GM10248 (cell line): ENCODE data around the gene PLEKHA5.

Source experiments
- CTCF ChIA-PET: fragments of 300-600 bp; sonication (Branson Sonifier 250); formaldehyde crosslinking; extraction: SDS; loops from one replicate; lab custom pipeline; 2021; ENCODE audit warnings: antibody characterized with exemption; lab: Yijun Ruan, JAX
- POLR2A ChIA-PET: fragments of 350-650 bp; sonication (Branson Sonifier 250); formaldehyde crosslinking; extraction: SDS; loops from one replicate; lab custom pipeline; 2020; ENCODE audit warnings: antibody characterized with exemption; lab: Yijun Ruan, JAX
- DNase-seq: peaks from one replicate; pipeline ENCODE4 v3.0.0; 2012; ENCODE audit errors: extremely low spot score
- TF ChIP-seq, protein P1 (sequence below): IDR thresholded peaks from 2 replicates; pipeline ENCODE4 v1.5.1; 2012; ENCODE audit warnings: mild to moderate bottlenecking, low read depth; ENCODE audit errors: extremely low read depth, missing control alignments, control extremely low read depth

Gene PLEKHA5

DNA sequence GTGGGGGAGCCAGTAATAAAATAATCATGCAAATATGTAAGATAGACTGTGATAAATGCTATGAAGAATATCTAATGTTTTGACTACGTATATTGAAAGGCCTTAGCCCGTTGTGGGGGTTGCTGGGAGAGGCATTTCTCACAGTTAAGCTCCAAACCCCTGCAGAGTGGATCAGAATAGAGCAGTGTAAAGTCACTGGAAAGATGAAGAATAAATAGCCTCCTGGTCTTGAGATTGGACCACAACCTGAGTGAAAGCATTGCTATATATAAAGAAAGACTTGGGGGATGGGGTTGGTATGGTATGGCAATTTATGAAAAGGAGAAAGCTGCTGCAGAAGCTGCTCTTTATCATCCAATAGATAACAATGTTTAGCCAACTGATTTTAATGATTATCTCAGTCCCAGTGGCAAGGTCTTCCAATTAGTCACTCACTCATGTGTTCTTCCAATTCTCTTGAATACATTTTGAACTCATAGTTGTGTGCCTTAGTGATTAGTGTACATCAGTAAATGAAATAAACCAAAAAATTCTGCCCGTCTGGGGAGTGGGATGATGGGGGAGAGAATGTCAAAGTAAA is 10.2 kb downstream of the PLEKHA5 start:
- ChIA-PET POLR2A (no interaction called here), CTCF (interaction anchor here (1.1 kb wide), 1 partner anchor 38 kb away, joined by 3 read pairs; no protein-coding TSS in a partner anchor)
- TF ChIP-seq, protein P1, sequence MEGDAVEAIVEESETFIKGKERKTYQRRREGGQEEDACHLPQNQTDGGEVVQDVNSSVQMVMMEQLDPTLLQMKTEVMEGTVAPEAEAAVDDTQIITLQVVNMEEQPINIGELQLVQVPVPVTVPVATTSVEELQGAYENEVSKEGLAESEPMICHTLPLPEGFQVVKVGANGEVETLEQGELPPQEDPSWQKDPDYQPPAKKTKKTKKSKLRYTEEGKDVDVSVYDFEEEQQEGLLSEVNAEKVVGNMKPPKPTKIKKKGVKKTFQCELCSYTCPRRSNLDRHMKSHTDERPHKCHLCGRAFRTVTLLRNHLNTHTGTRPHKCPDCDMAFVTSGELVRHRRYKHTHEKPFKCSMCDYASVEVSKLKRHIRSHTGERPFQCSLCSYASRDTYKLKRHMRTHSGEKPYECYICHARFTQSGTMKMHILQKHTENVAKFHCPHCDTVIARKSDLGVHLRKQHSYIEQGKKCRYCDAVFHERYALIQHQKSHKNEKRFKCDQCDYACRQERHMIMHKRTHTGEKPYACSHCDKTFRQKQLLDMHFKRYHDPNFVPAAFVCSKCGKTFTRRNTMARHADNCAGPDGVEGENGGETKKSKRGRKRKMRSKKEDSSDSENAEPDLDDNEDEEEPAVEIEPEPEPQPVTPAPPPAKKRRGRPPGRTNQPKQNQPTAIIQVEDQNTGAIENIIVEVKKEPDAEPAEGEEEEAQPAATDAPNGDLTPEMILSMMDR = no peak
- no peak for DNase-seq

DNA sequence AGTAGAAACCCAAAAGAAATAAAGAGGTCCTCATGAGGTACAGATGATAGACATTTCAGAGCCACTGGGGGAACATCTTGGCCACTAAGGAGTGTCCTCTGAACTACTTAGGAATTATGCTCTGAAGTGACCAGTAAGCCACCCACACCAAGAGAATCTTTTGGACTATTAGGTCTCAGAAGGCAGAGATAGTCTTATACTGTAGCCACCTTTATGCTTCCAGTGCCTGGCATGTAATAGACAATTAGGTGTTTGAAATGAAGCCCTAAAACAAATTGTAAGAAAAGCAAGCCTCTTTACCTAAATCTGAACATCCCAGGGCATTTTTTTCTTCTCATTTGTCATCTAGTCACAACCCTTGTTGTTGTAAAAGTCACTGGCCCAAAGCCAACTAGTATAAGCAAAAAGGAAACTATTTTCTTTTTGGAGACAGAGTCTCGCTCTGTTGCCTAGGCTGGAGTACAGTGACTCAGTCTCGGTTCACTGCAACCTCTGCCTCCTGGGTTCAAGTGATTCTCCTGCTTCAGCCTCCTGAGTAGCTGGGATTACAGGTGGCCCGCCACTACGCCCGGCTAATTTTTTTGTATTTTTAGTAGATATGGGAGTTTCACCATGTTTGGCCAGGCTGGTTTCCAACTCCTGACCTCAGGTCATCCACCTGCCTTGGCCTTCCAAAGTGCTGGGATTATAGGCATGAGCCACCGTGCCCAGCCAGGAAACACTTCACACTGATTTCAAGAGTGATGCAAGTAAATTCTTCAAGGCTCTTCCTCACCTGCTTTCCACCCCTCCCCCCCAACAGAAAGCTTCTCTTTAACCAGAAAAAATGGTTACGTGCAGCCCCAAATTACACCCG is 11.1 kb downstream of the PLEKHA5 start:
- TF ChIP-seq, protein P1 = no peak
- ChIA-PET CTCF (no interaction called here), POLR2A (no interaction called here)
- no peak for DNase-seq

DNA sequence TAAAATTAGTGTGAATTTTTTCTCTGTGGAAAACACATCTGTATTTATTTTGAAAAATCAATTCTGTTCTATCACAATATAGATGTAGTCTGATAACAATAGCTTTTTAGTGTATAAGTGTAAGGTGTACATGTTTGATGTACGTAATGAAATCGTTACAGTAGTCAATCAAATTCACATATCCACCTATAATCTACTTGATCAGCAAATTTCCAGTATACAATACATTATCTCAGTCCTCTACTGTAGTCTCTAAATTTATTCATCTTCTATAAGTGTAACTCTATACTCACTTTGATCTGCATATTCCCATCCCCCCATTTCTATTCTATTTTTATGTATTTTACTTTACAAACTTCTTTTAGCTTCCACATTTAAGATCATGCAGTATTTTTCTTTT is 13.0 kb downstream of the PLEKHA5 start:
- TF ChIP-seq, protein P1 = no peak
- DNase-seq = no peak
- CTCF ChIA-PET = no interaction called here
- POLR2A ChIA-PET = no interaction called here

DNA sequence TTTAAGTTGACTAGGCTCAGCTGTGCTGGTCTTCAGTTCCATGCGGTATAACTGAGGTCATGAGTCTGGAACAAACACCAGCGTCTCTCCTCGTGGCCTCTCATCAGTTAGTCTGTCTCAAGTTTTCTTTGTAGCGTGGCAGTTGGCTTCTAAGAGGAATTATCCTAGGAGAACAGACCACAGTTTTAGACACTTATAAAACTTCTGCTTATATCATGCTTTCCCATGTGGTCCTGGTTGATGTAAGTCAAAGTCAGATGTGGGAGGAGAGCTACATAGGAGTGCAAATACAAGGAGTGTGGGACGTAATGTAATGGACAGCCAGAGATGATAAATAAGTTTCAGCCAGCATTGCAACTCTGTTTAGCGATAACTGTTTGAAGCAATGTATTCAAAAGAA is 14.8 kb downstream of the PLEKHA5 start:
- TF ChIP-seq, protein P1 = no peak
- CTCF ChIA-PET = no interaction called here
- DNase-seq = no peak
- POLR2A ChIA-PET = no interaction called here

DNA sequence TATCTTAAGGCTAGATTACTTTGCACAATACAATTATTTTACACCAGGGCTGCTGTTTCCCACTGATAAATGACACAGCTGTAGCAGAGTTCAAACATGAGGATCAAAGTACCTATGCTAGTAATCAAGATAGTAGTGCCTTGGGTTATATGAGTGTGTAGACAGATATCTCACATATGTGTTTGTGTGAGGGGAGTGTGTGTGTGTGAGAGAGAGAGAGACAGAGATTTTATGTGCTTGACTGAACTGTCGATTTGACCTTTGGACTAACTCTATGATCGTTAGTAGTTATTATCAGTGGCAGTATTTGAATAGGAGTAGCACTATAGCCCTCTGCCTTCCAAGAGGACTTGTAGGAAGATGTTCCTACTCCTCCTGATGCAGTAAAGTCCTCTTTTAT is 15.5 kb downstream of the PLEKHA5 start:
- no peak for DNase-seq
- CTCF ChIA-PET = no interaction called here
- TF ChIP-seq, protein P1 = no peak
- POLR2A ChIA-PET = no interaction called here

DNA sequence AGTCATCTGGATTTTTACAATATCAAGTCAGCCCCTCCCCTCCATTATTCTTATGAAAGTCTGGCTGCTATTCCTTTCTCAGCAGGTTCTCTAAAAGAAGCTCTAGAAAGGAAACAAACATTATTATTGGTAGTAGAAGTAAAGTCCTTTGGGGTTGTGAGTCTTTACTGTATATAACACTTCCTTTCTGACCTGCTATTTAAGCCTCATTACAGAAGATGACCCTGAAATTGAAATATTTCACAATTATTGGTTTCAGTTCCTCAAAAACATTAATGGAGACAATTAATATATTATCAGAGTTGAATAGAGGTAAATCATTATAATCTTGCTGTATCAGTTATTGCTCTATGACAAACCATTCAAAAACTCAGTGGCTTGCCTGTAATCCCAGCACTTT is 19.3 kb downstream of the PLEKHA5 start:
- TF ChIP-seq, protein P1 = no peak
- ChIA-PET CTCF (no interaction called here), POLR2A (no interaction called here)
- no peak for DNase-seq
